Measurements from ENCODE around the gene ANKRD35. TPM values are rescaled to one million over a fixed set of nuclear protein-coding genes. Genes with fewer than 3 reads are reported as not detected.

Gene ANKRD35
- total RNA-seq, 1 experiment from 2014 or later: 2.7 TPM

- no peak for ATAC-seq
These were observed 5.5 kb upstream of the ANKRD35 start for GRCh38 chr1:145891143-145891542.

More at GRCh38 chr1:145891143-145891542, 5.5 kb upstream of the ANKRD35 start:
- peaks cover 12% of the 10 kb centered on the region for H3K27me3 Mint-ChIP-seq (ENCODE audit: low read depth)
- ChIA-PET CTCF (interaction anchor here (0.5 to 3.7 kb wide), 39 partner anchors 10 to 155 kb away, joined by 3 to 93 read pairs (median 8); partner anchors contain the start of genes ANKRD34A, HJV, ITGA10 and LIX1L), POLR2A (interaction anchor here (1.0 to 1.8 kb wide), 4 partner anchors 17 to 46 kb away, joined by 5 to 14 read pairs (median 6); partner anchors contain the start of genes NUDT17, PIAS3 and RBM8A)
- H3K4me3 Mint-ChIP-seq: no peak overlapping the region
- DNase-seq (ENCODE audit: low spot score): no peak
- TF ChIP-seq ZNF423 (CRISPR knock-in tag; IDR thresholded peaks at IDR 0.05): no peak
- TF ChIP-seq ZNF532 (CRISPR knock-in tag; IDR thresholded peaks at IDR 0.05; ENCODE audit: borderline replicate concordance): no peak
- no peak for TF ChIP-seq JUN (CRISPR knock-in tag; IDR thresholded peaks at IDR 0.05)
- no peak for TF ChIP-seq MAX (CRISPR knock-in tag; IDR thresholded peaks at IDR 0.05)
- TF ChIP-seq ZNF138 (CRISPR knock-in tag; conservative IDR thresholded peaks at IDR 0.05): no peak
- no peak for TF ChIP-seq ATF1 (CRISPR knock-in tag; IDR thresholded peaks at IDR 0.05)
- no peak for TF ChIP-seq NFATC4 (CRISPR knock-in tag; IDR thresholded peaks at IDR 0.05)
- no peak for TF ChIP-seq ZNF425 (CRISPR knock-in tag; conservative IDR thresholded peaks at IDR 0.05)
- no peak for TF ChIP-seq PREB (CRISPR knock-in tag; IDR thresholded peaks at IDR 0.05; ENCODE audit: borderline replicate concordance)
- TF ChIP-seq CREM (CRISPR knock-in tag; IDR thresholded peaks at IDR 0.05): no peak
- no peak for TF ChIP-seq ZNF317 (CRISPR knock-in tag; IDR thresholded peaks at IDR 0.05; ENCODE audit: borderline replicate concordance, low read depth)
- TF ChIP-seq ZSCAN18 (CRISPR knock-in tag; IDR thresholded peaks at IDR 0.05): no peak
- no peak for TF ChIP-seq E2F4 (CRISPR knock-in tag; IDR thresholded peaks at IDR 0.05; ENCODE audit: borderline replicate concordance, low read depth)
- no peak for TF ChIP-seq IRF1 (CRISPR knock-in tag; IDR thresholded peaks at IDR 0.05)
- H3K27ac Mint-ChIP-seq: no peak overlapping the region
- peaks cover 29% of the 10 kb centered on the region for H3K4me1 Mint-ChIP-seq
- H3K9me3 Mint-ChIP-seq: no peaks in the 10 kb centered on the region
- H3K36me3 Mint-ChIP-seq: no peaks in the 10 kb centered on the region

Measured in WTC11 (cell line).